Esophagus muscularis mucosa (tissue), 4 donors: ENCODE data around the gene ENOX1.

ENCODE experiments used
- EP300 ChIP-seq: sonication (generic); formaldehyde crosslinking; IDR thresholded peaks from one replicate; pipeline ENCODE4 v1.6.1; 2017; ENCODE audit warnings: antibody characterized with exemption
- POLR2A ChIP-seq: fragments of 450-650 bp; IDR thresholded peaks from one replicate; pipeline ENCODE4 v1.6.1; 2017; ENCODE audit warnings: antibody characterized with exemption, moderate library complexity, mild to moderate bottlenecking, low read depth
- POLR2AphosphoS5 ChIP-seq, 2 donors: sonication (generic); formaldehyde crosslinking; IDR thresholded peaks; one replicate each; pipeline ENCODE4 v1.6.1; 2017; ENCODE audit warnings: antibody characterized with exemption in 2 of 2
- TF ChIP-seq, protein P1 (sequence below), 3 experiments: fragments of 200-600 bp in 2 of 3; fragments of 450-650 bp in 1 of 3; sonication (generic) in 2 of 3; IDR thresholded peaks; one replicate each; pipeline ENCODE4 v1.5.1; 2017 to 2019; ENCODE audit warnings: antibody characterized with exemption in 3 of 3, mild to moderate bottlenecking in 2 of 3, moderate library complexity in 1 of 3

DNA sequence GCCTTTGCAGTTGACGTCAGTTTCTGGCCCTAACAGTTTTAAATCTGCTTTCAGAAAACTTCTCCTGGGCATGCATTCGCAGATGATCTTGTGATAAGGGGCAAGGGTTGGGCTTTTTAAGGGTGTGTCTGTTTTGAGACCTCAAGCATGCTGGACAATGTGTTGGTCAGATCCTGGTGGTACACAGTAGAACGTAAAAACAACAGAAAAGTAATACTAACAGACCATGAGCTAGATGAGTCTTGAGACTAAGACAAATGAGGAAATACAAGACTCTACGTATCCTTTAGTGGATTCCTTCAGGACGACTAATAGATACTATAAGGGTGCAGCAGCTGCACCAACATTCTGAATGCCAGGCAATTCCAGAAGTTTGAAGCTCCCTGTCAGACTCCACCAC, 525.8 kb downstream of the ENOX1 start:
- TF ChIP-seq, protein P1, sequence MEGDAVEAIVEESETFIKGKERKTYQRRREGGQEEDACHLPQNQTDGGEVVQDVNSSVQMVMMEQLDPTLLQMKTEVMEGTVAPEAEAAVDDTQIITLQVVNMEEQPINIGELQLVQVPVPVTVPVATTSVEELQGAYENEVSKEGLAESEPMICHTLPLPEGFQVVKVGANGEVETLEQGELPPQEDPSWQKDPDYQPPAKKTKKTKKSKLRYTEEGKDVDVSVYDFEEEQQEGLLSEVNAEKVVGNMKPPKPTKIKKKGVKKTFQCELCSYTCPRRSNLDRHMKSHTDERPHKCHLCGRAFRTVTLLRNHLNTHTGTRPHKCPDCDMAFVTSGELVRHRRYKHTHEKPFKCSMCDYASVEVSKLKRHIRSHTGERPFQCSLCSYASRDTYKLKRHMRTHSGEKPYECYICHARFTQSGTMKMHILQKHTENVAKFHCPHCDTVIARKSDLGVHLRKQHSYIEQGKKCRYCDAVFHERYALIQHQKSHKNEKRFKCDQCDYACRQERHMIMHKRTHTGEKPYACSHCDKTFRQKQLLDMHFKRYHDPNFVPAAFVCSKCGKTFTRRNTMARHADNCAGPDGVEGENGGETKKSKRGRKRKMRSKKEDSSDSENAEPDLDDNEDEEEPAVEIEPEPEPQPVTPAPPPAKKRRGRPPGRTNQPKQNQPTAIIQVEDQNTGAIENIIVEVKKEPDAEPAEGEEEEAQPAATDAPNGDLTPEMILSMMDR (IDR thresholded peaks at IDR 0.05) = no peak
- TF ChIP-seq POLR2AphosphoS5 (IDR thresholded peaks at IDR 0.05) (no peak), POLR2A (no peak), EP300 (no peak)
